ENCODE results near the gene NSUN2.

Gene NSUN2

GRCh38 chr5:6602441-6602840, 30.4 kb downstream of the NSUN2 start:
- no peak for DNase-seq

GRCh38 chr5:6601816-6602215, 31.0 kb downstream of the NSUN2 start:
- DNase-seq: no peak

- DNase-seq: no peak
Measured at GRCh38 chr5:6601271-6601670, 31.6 kb downstream of the NSUN2 start.

GRCh38 chr5:6599739-6600138, 33.1 kb downstream of the NSUN2 start:
- DNase-seq: no peak

GRCh38 chr5:6598351-6598900, 34.4 kb downstream of the NSUN2 start:
- DNase-seq: no peak

GRCh38 chr5:6597557-6597956, 35.3 kb downstream of the NSUN2 start:
- no peak for DNase-seq

GRCh38 chr5:6596388-6596787, 36.5 kb downstream of the NSUN2 start:
- no peak for DNase-seq

GRCh38 chr5:6595405-6595804, 37.4 kb downstream of the NSUN2 start:
- DNase-seq: no peak

- DNase-seq: no peak
Measured at GRCh38 chr5:6594066-6594465, 38.8 kb downstream of the NSUN2 start.

- no peak for DNase-seq
Measured at GRCh38 chr5:6593148-6594016, 39.5 kb downstream of the NSUN2 start.

- DNase-seq: no peak
Measured at GRCh38 chr5:6592601-6593000, 40.2 kb downstream of the NSUN2 start.

GRCh38 chr5:6591671-6592288, 41.1 kb downstream of the NSUN2 start:
- no peak for DNase-seq

GRCh38 chr5:6590581-6590980, 42.3 kb downstream of the NSUN2 start:
- no peak for DNase-seq

- DNase-seq: no peak
Measured at GRCh38 chr5:6587171-6587570, 45.7 kb downstream of the NSUN2 start.

GRCh38 chr5:6586647-6587042, 46.2 kb downstream of the NSUN2 start:
- no peak for DNase-seq

- DNase-seq: no peak
Measured at GRCh38 chr5:6585939-6586646, 46.8 kb downstream of the NSUN2 start.

GRCh38 chr5:6585168-6585567, 47.7 kb downstream of the NSUN2 start:
- no peak for DNase-seq

- DNase-seq: no peak
Measured at GRCh38 chr5:6584727-6585126, 48.1 kb downstream of the NSUN2 start.

GRCh38 chr5:6584101-6584645, 48.7 kb downstream of the NSUN2 start:
- no peak for DNase-seq

GRCh38 chr5:6583049-6583880, 49.6 kb downstream of the NSUN2 start:
- DNase-seq: no peak

GRCh38 chr5:6582507-6583048, 50.3 kb downstream of the NSUN2 start:
- DNase-seq: no peak

Data from NCI-H2171 treated with DMSO at 0.1 percent for 48 hours (cell line).